ENCODE results near the gene CT47A7. TPM values are rescaled to one million over a fixed set of nuclear protein-coding genes. Genes with fewer than 3 reads are reported as not detected.
"Not testable (repeated sequence)": the region's sequence is repeated elsewhere in the genome, so short reads cannot be mapped to it uniquely, and the experiment has no call there.

CT47A7 gene
- total RNA-seq (not detected), polyA plus RNA-seq (not detected)

GRCh38 chrX:120956500-120956899 is at the start of gene CT47A7:
TSS of gene CT47A7 (minus strand) at chrX:120956600. CDS start at chrX:120956345, 255 bp downstream.
- not testable (repeated sequence) for FAIRE-seq

GRCh38 chrX:121000589-121000988 is 44.2 kb upstream of the CT47A7 start:
- TF ChIP-seq CTCF (IDR thresholded peaks at IDR 0.05), result no peak
- Histone ChIP-seq H3K27ac (no peak overlapping the region), H3K27me3 (peaks cover 0 to 5% (median 0%) of the 10 kb centered on the region in 4 donors), H3K4me3 (no peak overlapping the region), H3K9me3 (no peaks in the 10 kb centered on the region), H3K36me3 (no peaks in the 10 kb centered on the region), H3K4me1 (no peaks in the 10 kb centered on the region)
- intact Hi-C loops (cut with DNase I), result no loop called here
- DNase-seq (no peak), FAIRE-seq (no peak), ATAC-seq (no peak)
- 23 to 30% methylated on average over 4 of the region's 4 CpGs for WGBS, 2 donors

More at GRCh38 chrX:120956500-120956899, at the start of gene CT47A7:
- H3K27ac ChIP-seq; intact Hi-C loops (cut with DNase I); DNase-seq; H3K27me3 ChIP-seq; H3K4me1 ChIP-seq; H3K36me3 ChIP-seq; H3K4me3 ChIP-seq; H3K9me3 ChIP-seq; ATAC-seq: not testable (repeated sequence)
- no CpG with 5 or more reads among the region's 7 CpGs for WGBS, 2 donors

- H3K27ac ChIP-seq, result no peak overlapping the region
- peaks cover 0 to 5% (median 0%) of the 10 kb centered on the region in 4 donors for H3K27me3 ChIP-seq
- TF ChIP-seq CTCF (IDR thresholded peaks at IDR 0.05), result no peak
- no peak for ATAC-seq
- H3K36me3 ChIP-seq, result no peaks in the 10 kb centered on the region
- H3K4me3 ChIP-seq, result no peak overlapping the region
- peak; percentile 88 for FAIRE-seq
- intact Hi-C loops (cut with DNase I), result no loop called here
- no peak for DNase-seq
- H3K9me3 ChIP-seq, result no peaks in the 10 kb centered on the region
- no peaks in the 10 kb centered on the region for H3K4me1 ChIP-seq
- 75 to 81% methylated on average over 3 of the region's 3 CpGs for WGBS, 2 donors
These were observed 43.0 kb upstream of the CT47A7 start for GRCh38 chrX:120999413-120999812.

GRCh38 chrX:120985660-120986059 is 29.3 kb upstream of the CT47A7 start, which contains the start of gene CT47A1:
TSS of gene CT47A1 (minus strand) at chrX:120985760. CDS start at chrX:120985529, 231 bp downstream.
- H3K36me3 ChIP-seq; DNase-seq; H3K27me3 ChIP-seq; H3K9me3 ChIP-seq; H3K27ac ChIP-seq; H3K4me1 ChIP-seq; ATAC-seq; H3K4me3 ChIP-seq; FAIRE-seq; intact Hi-C loops (cut with DNase I): not testable (repeated sequence)
- no CpG with 5 or more reads among the region's 8 CpGs for WGBS, 2 donors

Other genes with a start within 250 kb of the CT47A7 start
- not detected for gene CT47B1, start 80.7 kb downstream of the CT47A7 start, total RNA-seq
- gene CT47B1, start 80.7 kb downstream of the CT47A7 start, polyA plus RNA-seq, result not detected
- gene CT47A11, start 19.4 kb downstream of the CT47A7 start, total RNA-seq, result not detected
- gene CT47A11, start 19.4 kb downstream of the CT47A7 start, polyA plus RNA-seq, result not detected
- gene CT47A10, start 14.6 kb downstream of the CT47A7 start, total RNA-seq, result not detected
- not detected for gene CT47A10, start 14.6 kb downstream of the CT47A7 start, polyA plus RNA-seq
- not detected for gene CT47A9, start 9.7 kb downstream of the CT47A7 start, total RNA-seq
- not detected for gene CT47A9, start 9.7 kb downstream of the CT47A7 start, polyA plus RNA-seq
- gene CT47A8, start 4.9 kb downstream of the CT47A7 start, total RNA-seq, result not detected
- gene CT47A8, start 4.9 kb downstream of the CT47A7 start, polyA plus RNA-seq, result not detected
- not detected for gene CT47A6, start 4.9 kb upstream of the CT47A7 start, total RNA-seq
- not detected for gene CT47A6, start 4.9 kb upstream of the CT47A7 start, polyA plus RNA-seq
- not detected for gene CT47A5, start 9.7 kb upstream of the CT47A7 start, total RNA-seq
- not detected for gene CT47A5, start 9.7 kb upstream of the CT47A7 start, polyA plus RNA-seq
- not detected for gene CT47A4, start 14.6 kb upstream of the CT47A7 start, total RNA-seq
- not detected for gene CT47A4, start 14.6 kb upstream of the CT47A7 start, polyA plus RNA-seq
- gene CT47A3, start 19.5 kb upstream of the CT47A7 start, total RNA-seq, result not detected
- gene CT47A3, start 19.5 kb upstream of the CT47A7 start, polyA plus RNA-seq, result not detected
- not detected for gene CT47A2, start 24.3 kb upstream of the CT47A7 start, total RNA-seq
- not detected for gene CT47A2, start 24.3 kb upstream of the CT47A7 start, polyA plus RNA-seq
- not detected for gene CT47A1, start 29.2 kb upstream of the CT47A7 start, total RNA-seq
- gene CT47A1, start 29.2 kb upstream of the CT47A7 start, polyA plus RNA-seq, result not detected
- 1 to 10 TPM in 5 of 6 donors, under 1 TPM in 1; 0.87 to 2.7 (median 1.3) TPM for gene GLUD2, start 91.0 kb upstream of the CT47A7 start, total RNA-seq
- gene GLUD2, start 91.0 kb upstream of the CT47A7 start, polyA plus RNA-seq, result under 1 TPM; 0.42 to 0.73 TPM

All from pancreas (tissue), 10 donors.